Erythroblast (primary cell): ENCODE measurements around the gene MKS1.

ENCODE experiments used
- GATA1 ChIP-seq: IDR thresholded peaks from 2 replicates; pipeline ENCODE4 v1.6.1; 2011; ENCODE audit warnings: low read depth, mild to moderate bottlenecking, control low read depth, low read length, moderate library complexity
- POLR2A ChIP-seq: IDR thresholded peaks from 2 replicates; pipeline ENCODE4 v1.6.1; 2011; ENCODE audit warnings: mild to moderate bottlenecking, low read length

GRCh38 chr17:58235821-58236220 is 16.8 kb upstream of the MKS1 start:
- no peak for TF ChIP-seq POLR2A
- no peak for TF ChIP-seq GATA1
